ENCODE data around the gene CHRNA5.

The CHRNA5 gene

GRCh38 chr15:78635346-78635745, 70.0 kb downstream of the CHRNA5 start:
- H3K9ac ChIP-seq (ENCODE audit: low read depth, low read length, poor library complexity): no peak overlapping the region

DNA sequence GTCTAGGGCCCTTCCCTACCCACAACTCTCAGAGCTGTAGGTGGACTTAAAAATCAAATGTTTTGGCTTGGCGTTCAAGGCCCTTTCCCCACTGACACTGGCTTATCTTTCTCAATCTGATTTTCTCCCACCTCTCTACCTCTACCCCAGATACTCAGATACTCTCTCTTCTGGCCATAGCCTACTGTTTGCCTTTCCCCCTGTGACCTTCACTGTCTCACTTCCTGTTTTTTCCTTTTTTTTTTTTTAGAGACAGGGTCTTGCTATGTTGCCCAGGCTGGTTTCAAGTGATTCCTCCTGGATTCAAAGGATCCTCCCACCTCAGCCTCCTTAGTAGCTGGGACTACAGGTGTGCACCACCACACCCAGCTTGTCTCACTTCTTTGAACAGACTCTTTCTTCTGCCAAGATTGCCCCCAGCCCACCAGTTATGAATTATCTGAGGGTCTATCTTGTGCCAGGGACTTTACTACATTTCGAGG, 71.1 kb downstream of the CHRNA5 start:
- no peak overlapping the region for H2BK120ac ChIP-seq (ENCODE audit: low read depth, low read length)
- no peak overlapping the region for H2AK5ac ChIP-seq (ENCODE audit: low read depth, low read length)
- no peak overlapping the region for H2BK5ac ChIP-seq (ENCODE audit: low read length)
- no CpG with 5 or more reads among the region's 2 CpGs for WGBS, 2 donors (ENCODE audit: extremely low coverage in 2 of 2, insufficient read length in 2 of 2, insufficient replicate concordance in 1 of 2)
- H2AFZ ChIP-seq (ENCODE audit: low read length): no peak overlapping the region
- no peaks in the 10 kb centered on the region for H3K36me3 ChIP-seq (replicated peaks in 1 of 2; ENCODE audit: control insufficient read depth in 2 of 2, insufficient read depth in 2 of 2, low read length in 2 of 2)
- H3K79me1 ChIP-seq (ENCODE audit: low read depth, low read length): no peaks in the 10 kb centered on the region
- no peak overlapping the region for H3K14ac ChIP-seq (ENCODE audit: low read length)
- H4K91ac ChIP-seq (ENCODE audit: low read depth, low read length, poor library complexity): no peak overlapping the region
- no peak overlapping the region for H3K4me3 ChIP-seq (ENCODE audit: low read length in 2 of 2)
- H3K9me3 ChIP-seq (replicated peaks in 1 of 2; ENCODE audit: control insufficient read depth in 2 of 2, insufficient read depth in 1 of 2, low read depth in 1 of 2, low read length in 2 of 2): peaks cover 0 to 3% of the 10 kb centered on the region in 2 donors
- no peak overlapping the region for H3K4me2 ChIP-seq (ENCODE audit: insufficient read depth, low read length, poor library complexity, severe bottlenecking)
- H2BK15ac ChIP-seq (ENCODE audit: low read length): no peak overlapping the region
- DNase-seq (ENCODE audit: low spot score): no peak
- H3K23ac ChIP-seq (ENCODE audit: low read depth, low read length, poor library complexity): no peak overlapping the region
- H3K9ac ChIP-seq (ENCODE audit: low read depth, low read length, poor library complexity): no peak overlapping the region
- no peak overlapping the region for H4K8ac ChIP-seq (ENCODE audit: low read depth, low read length)
- no peak overlapping the region for H3K18ac ChIP-seq (ENCODE audit: low read length)
- H3K4me1 ChIP-seq (ENCODE audit: control insufficient read depth in 2 of 2, insufficient read depth in 1 of 2, low read depth in 1 of 2, low read length in 2 of 2): peaks cover 0 to 4% of the 10 kb centered on the region in 2 donors
- H3K27ac ChIP-seq (replicated peaks; ENCODE audit: low read length): no peak overlapping the region
- no peak overlapping the region for H3K4ac ChIP-seq (ENCODE audit: low read length)
- H2BK12ac ChIP-seq (ENCODE audit: low read length): no peak overlapping the region
- H3K27me3 ChIP-seq (ENCODE audit: control insufficient read depth in 3 of 3, insufficient read depth in 3 of 3, low read depth in 1 of 3, low read length in 3 of 3): peaks cover 0 to 36% (median 13%) of the 10 kb centered on the region in 3 experiments

More at GRCh38 chr15:78635346-78635745, 70.0 kb downstream of the CHRNA5 start:
- no peak for DNase-seq (ENCODE audit: low spot score)
- no peak overlapping the region for H2BK5ac ChIP-seq (ENCODE audit: low read length)
- peak overlapping the region; percentile 56 for H3K14ac ChIP-seq (ENCODE audit: low read length)
- H2BK12ac ChIP-seq (ENCODE audit: low read length): no peak overlapping the region
- no CpG with 5 or more reads among the region's 10 CpGs for WGBS, 2 donors (ENCODE audit: extremely low coverage in 2 of 2, insufficient read length in 2 of 2, insufficient replicate concordance in 1 of 2)
- no peak overlapping the region for H3K4me2 ChIP-seq (ENCODE audit: insufficient read depth, low read length, poor library complexity, severe bottlenecking)
- H2AK5ac ChIP-seq (ENCODE audit: low read depth, low read length): peak overlapping the region; percentile 48
- H3K27ac ChIP-seq (replicated peaks; ENCODE audit: low read length): no peak overlapping the region
- no peaks in the 10 kb centered on the region for H3K4me1 ChIP-seq (ENCODE audit: control insufficient read depth in 2 of 2, insufficient read depth in 1 of 2, low read depth in 1 of 2, low read length in 2 of 2)
- no peaks in the 10 kb centered on the region for H3K79me1 ChIP-seq (ENCODE audit: low read depth, low read length)
- no peak overlapping the region for H3K4me3 ChIP-seq (ENCODE audit: low read length in 2 of 2)
- peaks cover 0 to 33% (median 8%) of the 10 kb centered on the region in 3 experiments for H3K27me3 ChIP-seq (ENCODE audit: control insufficient read depth in 3 of 3, insufficient read depth in 3 of 3, low read depth in 1 of 3, low read length in 3 of 3)
- H2BK15ac ChIP-seq (ENCODE audit: low read length): no peak overlapping the region
- H2BK120ac ChIP-seq (ENCODE audit: low read depth, low read length): no peak overlapping the region
- H4K8ac ChIP-seq (ENCODE audit: low read depth, low read length): no peak overlapping the region
- no peaks in the 10 kb centered on the region for H3K36me3 ChIP-seq (replicated peaks in 1 of 2; ENCODE audit: control insufficient read depth in 2 of 2, insufficient read depth in 2 of 2, low read length in 2 of 2)
- H2AFZ ChIP-seq (ENCODE audit: low read length): no peak overlapping the region
- peak overlapping the region; percentile 59 for H3K18ac ChIP-seq (ENCODE audit: low read length)
- H3K23ac ChIP-seq (ENCODE audit: low read depth, low read length, poor library complexity): no peak overlapping the region
- no peak overlapping the region for H3K4ac ChIP-seq (ENCODE audit: low read length)
- peaks cover 0 to 3% of the 10 kb centered on the region in 2 donors for H3K9me3 ChIP-seq (replicated peaks in 1 of 2; ENCODE audit: control insufficient read depth in 2 of 2, insufficient read depth in 1 of 2, low read depth in 1 of 2, low read length in 2 of 2)
- H4K91ac ChIP-seq (ENCODE audit: low read depth, low read length, poor library complexity): peak overlapping the region; percentile 73

GRCh38 chr15:78637776-78638435, 72.6 kb downstream of the CHRNA5 start:
- DNase-seq (ENCODE audit: low spot score): no peak
- Histone ChIP-seq H3K23ac (ENCODE audit: low read depth, low read length, poor library complexity) (no peak overlapping the region), H2BK120ac (ENCODE audit: low read depth, low read length) (no peak overlapping the region), H3K4ac (ENCODE audit: low read length) (no peak overlapping the region), H2AFZ (ENCODE audit: low read length) (no peak overlapping the region), H2BK5ac (ENCODE audit: low read length) (no peak overlapping the region), H3K36me3 (replicated peaks in 1 of 2; ENCODE audit: control insufficient read depth in 2 of 2, insufficient read depth in 2 of 2, low read length in 2 of 2) (no peaks in the 10 kb centered on the region), H3K27ac (replicated peaks; ENCODE audit: low read length) (no peak overlapping the region), H2AK5ac (ENCODE audit: low read depth, low read length) (no peak overlapping the region), H3K79me1 (ENCODE audit: low read depth, low read length) (no peaks in the 10 kb centered on the region), H3K18ac (ENCODE audit: low read length) (no peak overlapping the region), H2BK15ac (ENCODE audit: low read length) (no peak overlapping the region), H3K27me3 (ENCODE audit: control insufficient read depth in 3 of 3, insufficient read depth in 3 of 3, low read depth in 1 of 3, low read length in 3 of 3) (peaks cover 0 to 50% (median 15%) of the 10 kb centered on the region in 3 experiments), H4K91ac (ENCODE audit: low read depth, low read length, poor library complexity) (no peak overlapping the region), H3K4me2 (ENCODE audit: insufficient read depth, low read length, poor library complexity, severe bottlenecking) (no peak overlapping the region), H3K4me1 (ENCODE audit: control insufficient read depth in 2 of 2, insufficient read depth in 1 of 2, low read depth in 1 of 2, low read length in 2 of 2) (peaks cover 0 to 7% of the 10 kb centered on the region in 2 donors), H2BK12ac (ENCODE audit: low read length) (no peak overlapping the region), H4K8ac (ENCODE audit: low read depth, low read length) (no peak overlapping the region), H3K9ac (ENCODE audit: low read depth, low read length, poor library complexity) (no peak overlapping the region), H3K4me3 (ENCODE audit: low read length in 2 of 2) (no peak overlapping the region), H3K14ac (ENCODE audit: low read length) (no peak overlapping the region), H3K9me3 (replicated peaks in 1 of 2; ENCODE audit: control insufficient read depth in 2 of 2, insufficient read depth in 1 of 2, low read depth in 1 of 2, low read length in 2 of 2) (peaks cover 0 to 3% of the 10 kb centered on the region in 2 donors)
- WGBS, 2 donors (ENCODE audit: extremely low coverage in 2 of 2, insufficient read length in 2 of 2, insufficient replicate concordance in 1 of 2): no CpG with 5 or more reads among the region's 4 CpGs

DNA sequence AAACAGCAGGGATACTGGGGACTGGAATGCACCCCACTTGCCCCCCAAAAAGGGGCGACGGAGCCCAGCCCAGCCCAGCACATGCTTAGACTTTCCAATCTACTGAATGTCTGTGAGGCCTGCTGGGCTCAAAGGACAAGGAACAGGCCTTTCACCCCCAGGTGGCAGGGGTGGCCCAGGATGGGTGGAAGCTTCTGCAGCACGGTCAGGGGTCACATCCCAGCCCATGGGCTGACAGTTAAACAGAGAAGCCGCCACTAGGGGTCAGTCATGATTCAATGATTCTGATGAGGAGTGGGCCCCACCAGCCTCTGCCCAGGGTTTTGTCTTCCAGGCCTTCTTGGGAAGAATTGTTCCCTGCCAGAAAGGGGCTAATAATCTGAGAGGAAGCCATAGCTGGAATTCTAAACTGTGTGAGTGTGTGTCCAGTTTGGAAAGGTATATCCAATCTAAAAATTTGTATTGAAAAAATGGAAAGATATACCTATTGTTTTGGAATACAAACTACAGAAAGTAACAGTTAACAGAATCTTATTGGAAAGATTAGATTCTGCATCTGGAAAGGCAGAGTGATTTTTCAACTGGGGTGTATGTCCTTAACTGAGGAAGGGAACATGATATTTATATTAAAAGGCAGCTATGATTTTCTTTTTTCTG, 73.5 kb downstream of the CHRNA5 start:
- Histone ChIP-seq H3K4me3 (ENCODE audit: low read length in 2 of 2) (no peak overlapping the region), H2BK12ac (ENCODE audit: low read length) (no peak overlapping the region), H3K36me3 (replicated peaks in 1 of 2; ENCODE audit: control insufficient read depth in 2 of 2, insufficient read depth in 2 of 2, low read length in 2 of 2) (no peaks in the 10 kb centered on the region), H4K91ac (ENCODE audit: low read depth, low read length, poor library complexity) (no peak overlapping the region), H3K4me1 (ENCODE audit: control insufficient read depth in 2 of 2, insufficient read depth in 1 of 2, low read depth in 1 of 2, low read length in 2 of 2) (peaks cover 0 to 7% of the 10 kb centered on the region in 2 donors), H3K14ac (ENCODE audit: low read length) (no peak overlapping the region), H3K23ac (ENCODE audit: low read depth, low read length, poor library complexity) (no peak overlapping the region), H3K4ac (ENCODE audit: low read length) (no peak overlapping the region), H3K4me2 (ENCODE audit: insufficient read depth, low read length, poor library complexity, severe bottlenecking) (no peak overlapping the region), H3K9me3 (replicated peaks in 1 of 2; ENCODE audit: control insufficient read depth in 2 of 2, insufficient read depth in 1 of 2, low read depth in 1 of 2, low read length in 2 of 2) (no peaks in the 10 kb centered on the region), H4K8ac (ENCODE audit: low read depth, low read length) (no peak overlapping the region), H2AFZ (ENCODE audit: low read length) (no peak overlapping the region), H2BK5ac (ENCODE audit: low read length) (no peak overlapping the region), H3K27me3 (ENCODE audit: control insufficient read depth in 3 of 3, insufficient read depth in 3 of 3, low read depth in 1 of 3, low read length in 3 of 3) (peaks cover 0 to 58% (median 15%) of the 10 kb centered on the region in 3 experiments), H2BK120ac (ENCODE audit: low read depth, low read length) (no peak overlapping the region), H3K9ac (ENCODE audit: low read depth, low read length, poor library complexity) (no peak overlapping the region), H3K18ac (ENCODE audit: low read length) (no peak overlapping the region), H3K27ac (replicated peaks; ENCODE audit: low read length) (no peak overlapping the region), H2AK5ac (ENCODE audit: low read depth, low read length) (peak overlapping the region; percentile 3), H2BK15ac (ENCODE audit: low read length) (no peak overlapping the region), H3K79me1 (ENCODE audit: low read depth, low read length) (no peaks in the 10 kb centered on the region)
- no CpG with 5 or more reads among the region's 4 CpGs for WGBS, 2 donors (ENCODE audit: extremely low coverage in 2 of 2, insufficient read length in 2 of 2, insufficient replicate concordance in 1 of 2)
- DNase-seq (ENCODE audit: low spot score): peak; percentile 77

All from neuronal stem cell (in vitro differentiated cells).